Activated T-helper 17 cell treated with anti-CD3 and anti-CD28 coated beads, Interleukin-2, amount 50 U/mL, for 72 hours (primary cell): ENCODE results near the gene ARL15. TPM values are rescaled to one million over a fixed set of nuclear protein-coding genes. Genes with fewer than 3 reads are reported as not detected.

Experiments
- ATAC-seq: fragments of 150-1000 bp; cut with Tn5 transposase; replicated peaks from 2 replicates; pipeline ENCODE4 v1.10.0; 2021; ENCODE audit warnings: mild to moderate bottlenecking, moderate library complexity
- H3K27ac Mint-ChIP-seq: one replicate; pipeline ENCODE4 v1.8.0; 2022; ENCODE audit warnings: mixed read lengths
- H3K27me3 Mint-ChIP-seq: one replicate; pipeline ENCODE4 v1.8.0; 2022; ENCODE audit warnings: mixed read lengths
- H3K36me3 Mint-ChIP-seq: one replicate; pipeline ENCODE4 v1.8.0; 2022; ENCODE audit warnings: low read depth, mild to moderate bottlenecking, mixed read lengths
- H3K4me1 Mint-ChIP-seq: one replicate; pipeline ENCODE4 v1.8.0; 2022; ENCODE audit warnings: mixed read lengths
- H3K4me3 Mint-ChIP-seq: one replicate; pipeline ENCODE4 v1.8.0; 2022; ENCODE audit warnings: mild to moderate bottlenecking, mixed read lengths
- H3K9me3 Mint-ChIP-seq: one replicate; pipeline ENCODE4 v1.8.0; 2022; ENCODE audit warnings: mixed read lengths
- total RNA-seq, 2 donors: library from RNA; stranded (reverse); gene quantifications; one replicate each; pipeline ENCODE4 v1.2.3, GENCODE V29; 2022

ARL15 gene
- total RNA-seq, 2 donors from 2014 or later = 6.8 to 8.3 TPM

DNA sequence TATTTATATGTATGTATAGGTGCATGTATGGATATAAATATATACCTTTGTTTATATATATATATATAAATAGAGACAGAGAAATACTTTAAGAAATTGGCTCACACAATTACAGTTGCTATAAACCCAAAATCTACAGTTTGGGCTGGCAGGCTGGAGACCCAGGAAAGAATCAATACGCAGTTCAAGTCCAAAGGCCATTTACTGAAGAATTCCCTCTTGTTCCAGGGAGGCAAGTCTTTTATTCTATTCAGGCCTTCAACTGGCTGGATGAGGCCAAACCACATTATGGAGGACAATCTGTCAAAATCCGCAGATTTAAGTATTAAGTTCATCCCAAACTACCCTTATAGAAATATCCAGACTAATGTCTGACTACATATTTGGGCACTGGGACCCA, 144.7 kb downstream of the ARL15 start:
- Mint-ChIP-seq H3K36me3 (peaks cover 46% of the 10 kb centered on the region), H3K9me3 (no peaks in the 10 kb centered on the region), H3K27me3 (no peaks in the 10 kb centered on the region), H3K4me3 (no peak overlapping the region), H3K27ac (no peak overlapping the region), H3K4me1 (no peaks in the 10 kb centered on the region)
- no peak for ATAC-seq

DNA sequence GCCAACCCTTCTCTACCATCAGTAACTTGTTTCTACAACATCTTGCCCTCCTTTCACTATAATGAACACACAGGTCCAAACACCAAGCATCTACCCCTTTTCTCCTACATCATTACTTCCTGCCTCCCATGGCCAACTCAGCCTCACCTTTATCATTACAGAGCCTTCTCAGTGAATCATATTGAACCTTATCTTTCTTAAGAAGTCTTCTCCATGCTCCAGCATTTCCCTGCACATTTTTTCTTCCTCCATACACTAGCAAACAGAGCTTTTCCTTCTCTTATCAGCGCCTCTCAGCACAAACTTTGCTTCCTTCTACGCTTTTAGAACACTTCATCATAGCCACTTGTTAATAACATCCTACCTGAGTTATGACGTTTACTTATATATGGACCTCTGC, 148.2 kb downstream of the ARL15 start:
- H3K27ac Mint-ChIP-seq = no peak overlapping the region
- H3K4me1 Mint-ChIP-seq = no peaks in the 10 kb centered on the region
- ATAC-seq = no peak
- H3K27me3 Mint-ChIP-seq = no peaks in the 10 kb centered on the region
- no peak overlapping the region for H3K4me3 Mint-ChIP-seq
- no peaks in the 10 kb centered on the region for H3K9me3 Mint-ChIP-seq
- H3K36me3 Mint-ChIP-seq = peaks cover 23% of the 10 kb centered on the region

DNA sequence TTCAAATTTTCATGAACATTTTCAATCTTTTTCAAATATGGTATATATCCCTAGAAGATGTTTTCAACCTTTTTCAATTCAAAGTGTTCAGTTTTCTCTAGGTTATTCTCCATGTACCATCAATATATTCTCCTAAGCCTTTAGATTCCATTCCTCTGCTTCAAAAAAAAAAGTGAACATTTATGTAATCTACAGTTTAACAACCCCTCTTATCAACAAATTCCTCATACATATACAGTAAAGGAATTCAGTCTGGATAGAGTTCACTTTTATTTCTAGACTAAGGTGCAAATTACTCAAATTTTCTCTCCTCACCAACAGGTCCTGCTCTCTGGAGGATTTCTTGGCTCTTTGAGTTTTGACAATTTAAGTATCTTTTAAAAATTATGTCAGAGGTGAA, 150.0 kb downstream of the ARL15 start:
- Mint-ChIP-seq H3K9me3 (no peaks in the 10 kb centered on the region), H3K36me3 (peaks cover 11% of the 10 kb centered on the region), H3K4me1 (no peaks in the 10 kb centered on the region), H3K27me3 (no peaks in the 10 kb centered on the region), H3K4me3 (no peak overlapping the region), H3K27ac (no peak overlapping the region)
- ATAC-seq = no peak

DNA sequence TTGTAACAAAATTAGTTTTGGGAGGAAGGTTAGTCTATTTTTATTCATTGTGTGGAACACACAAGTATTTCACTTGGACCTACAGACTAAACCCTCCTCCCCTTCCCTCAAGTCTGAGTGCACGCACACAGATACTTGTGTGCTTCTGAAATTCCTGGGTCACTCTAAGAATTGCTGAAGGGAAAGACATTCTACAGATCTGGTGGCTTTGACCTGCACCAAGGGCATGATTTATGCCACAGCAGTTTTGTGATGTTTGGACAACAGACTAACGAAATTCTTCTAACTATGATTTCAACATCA, 150.5 kb downstream of the ARL15 start:
- no peaks in the 10 kb centered on the region for H3K4me1 Mint-ChIP-seq
- H3K4me3 Mint-ChIP-seq = no peak overlapping the region
- no peak overlapping the region for H3K27ac Mint-ChIP-seq
- H3K9me3 Mint-ChIP-seq = no peaks in the 10 kb centered on the region
- peaks cover 11% of the 10 kb centered on the region for H3K36me3 Mint-ChIP-seq
- no peaks in the 10 kb centered on the region for H3K27me3 Mint-ChIP-seq
- ATAC-seq = no peak

DNA sequence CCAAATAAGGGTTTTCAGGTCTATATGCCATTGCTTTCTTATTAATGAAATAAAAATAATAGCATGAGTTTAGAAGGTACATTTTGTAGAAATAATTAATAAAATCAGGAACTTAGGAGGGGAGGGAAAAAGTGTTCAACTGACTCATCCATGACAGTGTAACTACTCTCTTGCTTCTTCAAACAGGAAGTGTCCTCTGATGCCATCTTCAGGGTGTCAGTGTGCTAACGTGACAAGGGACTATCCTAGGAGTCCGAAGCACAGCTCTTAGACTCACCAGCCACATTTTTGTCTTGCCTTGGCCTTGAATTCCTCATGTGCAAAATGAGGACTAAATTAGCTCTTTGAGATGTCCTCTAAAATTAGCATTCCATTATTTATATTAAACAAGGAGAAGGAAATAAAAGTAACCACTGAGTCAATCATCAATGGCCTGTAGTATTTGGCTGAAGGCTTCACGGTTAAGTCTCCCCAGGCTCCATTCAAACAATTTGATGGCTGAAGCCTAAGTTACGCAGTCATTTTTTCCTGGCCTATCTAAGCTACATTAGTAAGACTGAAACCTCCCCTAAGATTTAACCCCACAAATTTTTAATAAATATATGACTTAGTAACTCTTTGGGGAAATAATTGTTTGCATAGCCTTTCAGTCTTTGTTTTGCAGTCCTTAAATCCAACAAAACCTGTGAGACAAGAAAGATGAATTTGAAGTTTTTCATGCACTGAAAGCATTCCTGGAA, 151.1 kb downstream of the ARL15 start:
- no peaks in the 10 kb centered on the region for H3K27me3 Mint-ChIP-seq
- H3K4me3 Mint-ChIP-seq = no peak overlapping the region
- peaks cover 6% of the 10 kb centered on the region for H3K36me3 Mint-ChIP-seq
- H3K9me3 Mint-ChIP-seq = no peaks in the 10 kb centered on the region
- H3K4me1 Mint-ChIP-seq = no peaks in the 10 kb centered on the region
- ATAC-seq = no peak
- no peak overlapping the region for H3K27ac Mint-ChIP-seq

DNA sequence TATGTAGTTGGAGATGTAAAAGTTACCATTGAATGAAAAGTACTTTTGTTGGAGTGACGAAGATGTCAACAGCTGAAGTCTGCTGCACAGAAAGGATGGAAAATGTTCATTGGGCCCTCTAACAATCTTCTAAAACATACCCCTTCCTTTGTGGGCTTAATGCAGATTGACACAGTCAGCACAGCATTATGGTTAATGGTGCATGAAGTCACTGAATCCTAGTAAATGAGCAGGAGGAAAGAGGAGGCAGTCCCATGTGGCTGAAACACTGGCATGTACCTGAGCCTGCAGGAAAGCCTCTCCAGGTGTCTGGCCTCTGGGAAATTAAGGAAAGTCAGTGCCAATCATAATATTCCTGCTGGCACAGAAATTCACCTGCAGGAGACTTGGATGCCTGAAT, 153.8 kb downstream of the ARL15 start:
- no peak for ATAC-seq
- Mint-ChIP-seq H3K4me3 (no peak overlapping the region), H3K36me3 (peaks cover 7% of the 10 kb centered on the region), H3K27me3 (no peaks in the 10 kb centered on the region), H3K9me3 (no peaks in the 10 kb centered on the region), H3K27ac (no peak overlapping the region), H3K4me1 (no peaks in the 10 kb centered on the region)

DNA sequence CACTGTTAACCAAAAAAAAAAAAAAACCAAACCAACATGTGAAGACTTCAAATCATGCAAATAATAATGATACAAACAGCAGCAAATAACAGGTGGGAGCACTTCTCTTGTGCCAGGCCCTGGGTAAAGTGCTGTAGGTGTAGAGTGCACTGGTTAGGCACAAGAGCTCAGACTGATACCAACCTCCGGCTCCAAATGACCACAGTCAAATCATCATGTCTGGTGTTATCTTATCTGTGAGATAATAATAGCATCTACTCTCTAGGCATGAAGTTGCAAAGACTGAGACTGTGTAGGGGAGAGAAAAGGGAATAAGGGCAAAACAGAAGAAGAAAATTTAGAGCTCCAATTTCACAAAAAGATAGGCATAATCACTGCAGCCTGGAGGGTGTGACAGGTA, 159.5 kb downstream of the ARL15 start:
- peaks cover 4% of the 10 kb centered on the region for H3K4me1 Mint-ChIP-seq
- no peak overlapping the region for H3K27ac Mint-ChIP-seq
- peaks cover 13% of the 10 kb centered on the region for H3K36me3 Mint-ChIP-seq
- no peaks in the 10 kb centered on the region for H3K27me3 Mint-ChIP-seq
- no peak overlapping the region for H3K4me3 Mint-ChIP-seq
- no peaks in the 10 kb centered on the region for H3K9me3 Mint-ChIP-seq
- no peak for ATAC-seq

DNA sequence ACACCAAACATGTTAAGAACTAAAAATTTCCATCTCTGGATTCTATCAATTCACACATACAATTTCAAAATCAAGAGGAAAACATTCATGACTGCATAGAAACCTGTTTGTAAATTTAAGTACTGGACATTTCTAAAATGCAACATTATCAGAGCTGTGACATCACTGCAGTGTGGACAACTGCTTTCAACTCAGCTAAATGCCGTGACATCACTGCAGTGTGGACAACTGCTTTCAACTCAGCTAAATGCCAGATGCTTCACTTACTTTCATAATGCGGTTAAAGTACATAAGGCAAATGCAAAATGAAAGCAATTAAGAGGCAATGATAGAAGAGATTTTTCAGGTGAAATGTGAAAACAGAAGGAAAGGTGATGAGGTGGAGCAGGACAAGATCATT, 161.5 kb downstream of the ARL15 start:
- H3K4me3 Mint-ChIP-seq = no peak overlapping the region
- H3K9me3 Mint-ChIP-seq = no peaks in the 10 kb centered on the region
- H3K27me3 Mint-ChIP-seq = no peaks in the 10 kb centered on the region
- H3K4me1 Mint-ChIP-seq = peaks cover 4% of the 10 kb centered on the region
- no peak overlapping the region for H3K27ac Mint-ChIP-seq
- peaks cover 9% of the 10 kb centered on the region for H3K36me3 Mint-ChIP-seq
- no peak for ATAC-seq

DNA sequence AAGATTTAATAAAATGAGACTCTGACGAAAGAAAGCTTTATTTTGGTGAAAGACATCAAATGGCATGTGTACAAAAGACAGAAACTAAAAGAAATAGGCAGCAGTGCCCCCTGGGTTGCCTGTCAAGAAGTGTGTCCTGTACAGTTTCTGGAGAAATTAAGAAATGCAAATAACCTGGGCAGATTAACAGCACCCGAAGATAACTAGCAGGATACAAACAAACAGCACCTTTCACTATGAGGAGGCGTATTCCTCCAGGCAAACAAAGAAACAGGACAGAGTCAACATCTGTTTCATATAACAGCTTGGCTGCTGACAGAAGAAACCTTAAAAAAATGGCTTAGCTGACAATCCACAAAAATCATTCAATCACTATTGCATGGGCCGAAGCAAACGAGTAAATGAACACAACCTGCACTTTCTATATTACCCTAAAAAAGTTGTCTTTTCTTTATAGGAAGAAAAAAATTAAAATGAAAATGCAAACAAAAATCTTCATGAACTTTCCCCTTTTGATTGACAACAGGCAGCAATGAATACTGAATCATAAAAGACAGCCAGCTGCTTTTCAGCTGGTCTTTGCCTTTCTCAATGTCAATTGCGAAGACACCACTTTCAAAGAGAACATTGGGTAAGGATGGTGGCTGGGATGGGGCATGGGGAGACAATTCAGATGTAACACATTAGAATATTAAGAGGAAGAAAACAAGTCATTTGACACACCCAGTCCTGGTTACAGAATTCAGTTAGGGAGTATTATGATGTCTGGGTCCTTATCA, 162.1 kb downstream of the ARL15 start:
- H3K27me3 Mint-ChIP-seq = no peaks in the 10 kb centered on the region
- H3K4me3 Mint-ChIP-seq = no peak overlapping the region
- peaks cover 6% of the 10 kb centered on the region for H3K36me3 Mint-ChIP-seq
- H3K27ac Mint-ChIP-seq = no peak overlapping the region
- H3K4me1 Mint-ChIP-seq = peaks cover 4% of the 10 kb centered on the region
- no peaks in the 10 kb centered on the region for H3K9me3 Mint-ChIP-seq
- no peak for ATAC-seq

DNA sequence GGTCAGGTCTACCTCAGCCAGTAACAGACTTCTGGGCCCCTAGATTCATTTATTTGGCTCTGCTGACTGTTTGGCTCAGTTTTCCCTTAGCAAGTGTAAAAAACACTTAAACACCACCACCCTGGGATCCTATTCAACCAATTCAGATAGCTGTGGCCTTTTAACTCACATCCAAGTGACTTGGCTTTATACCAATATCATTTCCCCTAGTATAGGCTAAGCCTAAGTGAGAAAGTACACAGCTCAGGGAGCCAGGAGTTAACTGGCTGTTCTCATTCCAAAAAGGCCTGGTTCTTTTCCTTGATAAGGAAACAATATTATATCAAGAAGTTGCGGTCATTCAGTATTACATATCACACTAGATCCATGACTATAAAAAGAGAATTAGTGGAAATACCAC, 163.5 kb downstream of the ARL15 start:
- Mint-ChIP-seq H3K4me1 (peaks cover 4% of the 10 kb centered on the region), H3K9me3 (no peaks in the 10 kb centered on the region), H3K4me3 (no peak overlapping the region), H3K27ac (no peak overlapping the region), H3K36me3 (peaks cover 6% of the 10 kb centered on the region), H3K27me3 (no peaks in the 10 kb centered on the region)
- no peak for ATAC-seq

DNA sequence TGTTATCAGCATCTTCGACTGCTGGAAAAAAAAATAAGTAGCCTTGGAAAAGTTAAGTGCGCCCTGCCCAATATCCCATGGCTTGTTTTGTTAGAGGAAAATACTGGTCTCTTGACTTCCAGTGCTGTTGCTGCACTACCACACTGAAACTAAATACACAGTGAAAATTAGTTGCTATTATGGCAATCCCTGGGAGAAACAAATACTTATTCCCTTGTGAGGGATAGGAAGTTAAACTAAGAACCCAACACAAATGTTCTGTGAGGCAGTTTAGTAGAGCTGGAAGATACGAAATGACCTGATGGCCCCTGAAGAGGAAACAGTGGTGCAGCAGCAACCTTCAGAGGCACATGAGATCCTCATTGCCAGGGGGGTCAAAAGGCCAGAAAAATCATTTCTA, 164.0 kb downstream of the ARL15 start:
- no peak for ATAC-seq
- Mint-ChIP-seq H3K4me3 (no peak overlapping the region), H3K27me3 (no peaks in the 10 kb centered on the region), H3K36me3 (peaks cover 6% of the 10 kb centered on the region), H3K9me3 (no peaks in the 10 kb centered on the region), H3K4me1 (peaks cover 4% of the 10 kb centered on the region), H3K27ac (no peak overlapping the region)

DNA sequence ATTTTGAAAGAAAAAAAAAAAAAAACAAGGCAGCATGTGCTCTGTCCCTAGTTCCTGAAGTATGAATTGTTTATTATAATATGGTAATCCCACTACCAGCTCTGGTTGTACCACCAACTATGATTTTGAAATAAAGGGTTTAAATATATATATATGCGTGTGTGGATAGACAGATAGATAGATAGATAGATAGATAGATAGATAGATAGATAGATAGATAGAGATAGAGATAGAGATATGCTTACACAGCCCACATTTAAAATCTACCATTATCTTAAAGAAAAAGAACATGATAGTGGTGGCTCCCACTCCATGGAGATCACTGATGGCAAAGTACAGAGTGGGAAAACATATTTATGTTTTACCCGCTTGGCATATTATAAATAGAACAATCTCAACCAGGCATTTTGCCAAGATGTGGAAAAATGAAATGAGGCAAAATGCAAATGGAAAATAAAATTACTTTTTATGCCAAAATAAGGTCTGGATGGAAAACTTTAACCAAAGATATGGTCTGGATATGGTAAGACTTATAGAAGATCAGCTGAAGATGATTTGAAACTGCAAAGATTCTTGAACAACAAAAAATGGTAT, 170.0 kb downstream of the ARL15 start:
- Mint-ChIP-seq H3K36me3 (no peaks in the 10 kb centered on the region), H3K27me3 (no peaks in the 10 kb centered on the region), H3K27ac (no peak overlapping the region), H3K4me3 (no peak overlapping the region), H3K4me1 (no peaks in the 10 kb centered on the region), H3K9me3 (no peaks in the 10 kb centered on the region)
- no peak for ATAC-seq

DNA sequence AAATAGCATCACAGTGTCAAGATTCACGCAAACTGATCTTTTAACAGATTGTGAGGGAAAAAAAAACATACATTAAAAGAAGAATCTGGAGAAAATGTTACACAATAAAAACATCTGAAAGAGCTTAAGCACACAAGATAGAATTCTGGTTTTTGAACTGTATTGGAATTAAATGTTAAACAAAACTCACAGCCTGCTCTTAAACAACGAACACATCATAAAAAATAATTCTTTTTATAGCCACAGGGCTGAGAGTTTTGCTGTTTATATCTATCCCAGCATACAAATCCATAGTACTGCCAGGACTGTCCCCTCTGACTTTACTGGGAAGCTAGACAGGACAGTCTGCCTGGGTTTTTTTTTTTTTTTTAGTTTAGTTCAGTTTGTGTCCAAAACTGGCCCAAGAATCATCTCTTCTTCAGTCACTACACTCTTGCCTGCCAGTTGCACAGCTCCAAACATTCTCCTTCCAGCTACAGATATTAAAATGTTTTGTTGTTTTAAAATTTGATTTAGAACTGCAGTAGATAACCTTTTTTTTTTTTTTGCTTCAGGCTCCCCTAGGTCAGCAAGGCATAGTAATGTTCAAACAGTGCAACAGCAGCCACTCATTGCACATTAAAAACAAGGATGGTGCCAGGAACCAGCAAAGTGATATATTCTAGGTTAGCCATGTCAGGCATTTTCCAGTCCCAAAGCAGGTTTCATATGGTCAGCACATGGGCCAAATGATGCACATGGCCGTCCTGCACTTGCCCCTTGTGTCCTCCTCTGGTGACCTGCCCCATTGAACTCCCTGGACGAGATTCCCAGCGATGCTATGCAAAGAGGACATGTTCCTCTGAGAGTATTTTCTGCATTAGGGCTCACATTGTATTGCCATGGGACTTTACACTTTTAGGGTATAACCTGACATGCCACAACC, 173.6 kb downstream of the ARL15 start:
- Mint-ChIP-seq H3K27me3 (no peaks in the 10 kb centered on the region), H3K4me1 (no peaks in the 10 kb centered on the region), H3K9me3 (no peaks in the 10 kb centered on the region), H3K4me3 (no peak overlapping the region), H3K36me3 (no peaks in the 10 kb centered on the region), H3K27ac (no peak overlapping the region)
- ATAC-seq = no peak

DNA sequence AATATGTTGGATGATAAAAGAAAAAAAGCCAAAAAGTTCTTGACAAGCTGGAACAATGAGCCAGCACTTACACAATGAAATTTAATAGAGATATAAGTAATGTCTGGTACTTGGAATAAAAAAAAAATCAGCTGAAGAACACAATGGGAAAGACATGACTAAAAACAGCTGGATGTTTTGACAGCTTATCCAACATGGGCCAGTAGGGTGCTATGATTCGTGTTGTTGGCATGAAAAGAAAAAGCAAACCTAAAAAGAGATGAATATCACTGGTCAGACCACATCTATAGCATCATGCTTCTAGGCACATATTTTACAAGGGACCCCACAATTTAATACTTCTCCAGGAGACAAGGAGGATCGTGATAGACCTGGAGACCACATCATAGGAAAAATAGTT, 175.3 kb downstream of the ARL15 start:
- no peak for ATAC-seq
- no peaks in the 10 kb centered on the region for H3K4me1 Mint-ChIP-seq
- no peaks in the 10 kb centered on the region for H3K9me3 Mint-ChIP-seq
- no peaks in the 10 kb centered on the region for H3K36me3 Mint-ChIP-seq
- H3K27ac Mint-ChIP-seq = no peak overlapping the region
- H3K27me3 Mint-ChIP-seq = no peaks in the 10 kb centered on the region
- H3K4me3 Mint-ChIP-seq = no peak overlapping the region
